CD4-positive, alpha-beta memory T cell (primary cell): ENCODE data around the gene NBEA. TPM values are rescaled to one million over a fixed set of nuclear protein-coding genes. Genes with fewer than 3 reads are reported as not detected.

Experiments
- CTCF ChIA-PET: fragments of 350-600 bp; sonication (Branson Sonifier 250); formaldehyde crosslinking; loops from one replicate; lab custom pipeline; 2021; ENCODE audit warnings: inconsistent platforms; ENCODE audit not compliant: partially characterized antibody; lab: Charles Lee
- POLR2A ChIA-PET: fragments of 350-600 bp; sonication (Branson Sonifier 250); formaldehyde crosslinking; loops from one replicate; lab custom pipeline; 2021; ENCODE audit not compliant: partially characterized antibody; lab: Charles Lee
- DNase-seq, 5 donors: peaks; one replicate each; pipeline versions ENCODE4 v3.0.0 to v3.0.0-alpha.2; 2020 to 2022; ENCODE audit warnings: mixed read lengths in 1 of 5
- H3K27ac ChIP-seq: one replicate; pipeline ENCODE4 v1.7.0; 2013; ENCODE audit warnings: low read depth, low read length
- H3K27me3 ChIP-seq: 2 replicates; pipeline ENCODE4 v1.7.0; 2013; ENCODE audit warnings: mild to moderate bottlenecking, low read length, moderate library complexity; ENCODE audit not compliant: insufficient read depth
- H3K36me3 ChIP-seq: 2 replicates; pipeline ENCODE4 v1.7.0; 2013; ENCODE audit warnings: mild to moderate bottlenecking, low read length, moderate library complexity; ENCODE audit not compliant: insufficient read depth
- H3K4me1 ChIP-seq: 2 replicates; pipeline ENCODE4 v1.7.0; 2013; ENCODE audit warnings: mild to moderate bottlenecking, low read length, moderate library complexity; ENCODE audit not compliant: insufficient read depth
- H3K4me3 ChIP-seq, 2 donors: one replicate each; pipeline ENCODE4 v1.7.0; 2013; ENCODE audit warnings: low read length in 2 of 2, mild to moderate bottlenecking in 1 of 2
- H3K9me3 ChIP-seq, 2 donors: one replicate each; pipeline ENCODE4 v1.7.0; 2013; ENCODE audit warnings: low read length in 2 of 2, control low read depth in 1 of 2; ENCODE audit not compliant: control insufficient read depth in 1 of 2
- H3K27ac Mint-ChIP-seq, 7 donors: one replicate each; pipeline ENCODE4 v1.8.0; 2020 to 2021; ENCODE audit warnings: mixed read lengths in 7 of 7, mild to moderate bottlenecking in 6 of 7, inconsistent platforms in 3 of 7, moderate library complexity in 3 of 7
- H3K27me3 Mint-ChIP-seq, 2 donors: one replicate each; pipeline ENCODE4 v1.8.0; 2020 to 2021; ENCODE audit warnings: mixed read lengths in 2 of 2
- H3K36me3 Mint-ChIP-seq, 2 donors: one replicate each; pipeline ENCODE4 v1.8.0; 2020 to 2021; ENCODE audit warnings: mixed read lengths in 2 of 2, inconsistent platforms in 1 of 2, mild to moderate bottlenecking in 1 of 2
- H3K4me1 Mint-ChIP-seq, 4 donors: one replicate each; pipeline ENCODE4 v1.8.0; 2020 to 2021; ENCODE audit warnings: mixed read lengths in 4 of 4, mild to moderate bottlenecking in 1 of 4
- H3K4me3 Mint-ChIP-seq, 8 donors: one replicate each; pipeline ENCODE4 v1.8.0; 2020 to 2021; ENCODE audit warnings: mixed read lengths in 8 of 8, mild to moderate bottlenecking in 7 of 8, moderate library complexity in 6 of 8, inconsistent platforms in 3 of 8
- H3K9me3 Mint-ChIP-seq, 8 donors: one replicate each; pipeline ENCODE4 v1.8.0; 2020 to 2021; ENCODE audit warnings: mixed read lengths in 8 of 8, mild to moderate bottlenecking in 5 of 8, inconsistent platforms in 3 of 8, moderate library complexity in 1 of 8
- intact Hi-C: fragments of 100-400 bp; cut with micrococcal nuclease; formaldehyde crosslinking; loops from one replicate; pipeline ENCODE4 v1.15.1; 2023
- polyA plus RNA-seq, 2 donors: library from polyadenylated mRNA; unstranded; fragments of 300-500 nt; fragmentation: Illumina TruSeq; gene quantifications; one replicate each; pipeline ENCODE4 v1.2.3, GENCODE V29; 2021
- total RNA-seq, 2 experiments: library from RNA; stranded (reverse); gene quantifications; one replicate each; pipeline ENCODE4 v1.2.3, GENCODE V29; 2021

The NBEA gene
- total and polyA plus RNA-seq, 4 experiments from 2014 or later = 0.48 to 1.8 (median 1.1) TPM

DNA sequence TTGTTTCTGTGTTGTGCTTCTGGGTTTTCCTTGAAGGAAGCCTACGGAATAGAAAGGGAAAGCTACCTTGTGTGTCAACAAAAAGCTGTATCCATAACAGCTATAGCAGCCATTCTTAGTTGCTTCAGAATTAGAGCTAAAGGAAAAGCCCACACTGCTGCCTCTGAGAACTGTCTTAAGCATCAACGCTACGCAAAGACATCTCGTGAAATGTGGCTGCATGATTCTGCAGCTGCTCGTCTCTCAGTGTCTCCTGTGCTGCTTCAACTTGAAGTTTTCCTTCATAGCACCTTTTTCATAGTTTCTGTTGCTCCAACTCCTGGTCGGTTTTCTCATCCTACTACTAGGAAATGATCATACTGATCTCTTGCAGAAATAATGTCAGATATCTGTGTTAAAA is 675.4 kb downstream of the NBEA start:
- Histone ChIP-seq H3K4me1 (no peaks in the 10 kb centered on the region), H3K4me3 (no peak overlapping the region), H3K9me3 (no peaks in the 10 kb centered on the region), H3K27me3 (no peaks in the 10 kb centered on the region), H3K27ac (no peak overlapping the region), H3K36me3 (no peaks in the 10 kb centered on the region)
- ChIA-PET CTCF (no interaction called here), POLR2A (no interaction called here)
- H3K9me3 Mint-ChIP-seq = peaks cover 0 to 3% (median 0%) of the 10 kb centered on the region in 8 donors
- no peaks in the 10 kb centered on the region for H3K4me1 Mint-ChIP-seq
- no peaks in the 10 kb centered on the region for H3K27me3 Mint-ChIP-seq
- no peak overlapping the region for H3K4me3 Mint-ChIP-seq
- no peak overlapping the region for H3K27ac Mint-ChIP-seq
- H3K36me3 Mint-ChIP-seq = no peaks in the 10 kb centered on the region
- intact Hi-C loops = no loop called here
- no peak for DNase-seq

DNA sequence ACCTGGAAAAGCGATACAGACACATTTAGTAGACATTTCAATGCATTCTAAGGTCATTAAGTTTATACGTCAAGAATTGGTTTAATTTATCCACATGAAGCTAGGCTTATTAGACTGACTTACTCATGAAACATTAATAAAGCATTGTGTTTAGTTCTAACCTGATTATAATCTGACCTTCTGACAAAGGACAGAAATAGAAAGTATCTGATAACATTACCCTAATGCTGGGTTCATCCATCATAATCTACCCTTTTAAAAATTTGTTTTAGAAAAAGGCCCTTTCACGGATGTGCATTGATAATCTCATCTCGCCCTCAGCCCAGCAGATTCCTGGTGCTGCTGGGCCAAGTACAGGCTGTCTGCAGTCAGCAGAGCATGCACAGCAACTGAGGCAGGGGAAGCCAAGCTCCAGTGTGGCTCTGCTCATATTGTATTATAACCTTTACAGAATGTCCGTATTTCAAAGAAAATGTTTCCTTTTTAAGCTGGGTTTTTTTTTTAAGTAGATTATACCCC is 676.6 kb downstream of the NBEA start:
- Mint-ChIP-seq H3K4me3 (no peak overlapping the region), H3K27me3 (no peaks in the 10 kb centered on the region), H3K9me3 (peaks cover 0 to 3% (median 0%) of the 10 kb centered on the region in 8 donors), H3K36me3 (no peaks in the 10 kb centered on the region), H3K4me1 (no peaks in the 10 kb centered on the region), H3K27ac (no peak overlapping the region)
- Histone ChIP-seq H3K27ac (no peak overlapping the region), H3K36me3 (no peaks in the 10 kb centered on the region), H3K9me3 (no peaks in the 10 kb centered on the region), H3K4me1 (no peaks in the 10 kb centered on the region), H3K4me3 (no peak overlapping the region), H3K27me3 (no peaks in the 10 kb centered on the region)
- no peak for DNase-seq
- CTCF ChIA-PET = no interaction called here
- POLR2A ChIA-PET = no interaction called here
- intact Hi-C loops = no loop called here

DNA sequence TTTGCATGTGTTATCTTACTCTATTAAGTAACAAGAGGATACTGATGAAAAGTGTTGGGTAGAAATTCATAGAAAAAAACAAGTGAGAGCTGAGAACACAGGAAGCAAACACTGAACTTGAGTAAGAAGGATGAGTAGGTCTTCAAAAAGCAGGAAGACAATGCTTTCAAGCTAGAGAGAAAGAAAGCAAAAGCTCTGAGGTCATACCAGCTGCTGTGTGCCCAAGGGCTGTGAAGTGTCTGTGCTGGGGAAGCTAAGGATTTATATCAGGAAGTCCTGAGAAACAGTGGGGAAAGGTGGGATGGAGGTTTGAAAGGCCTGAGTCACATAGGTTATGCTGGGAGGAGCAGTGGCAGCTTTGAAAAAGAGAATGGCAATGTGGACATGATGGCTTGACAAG is 679.9 kb downstream of the NBEA start:
- Mint-ChIP-seq H3K9me3 (no peaks in the 10 kb centered on the region), H3K4me3 (no peak overlapping the region), H3K27me3 (no peaks in the 10 kb centered on the region), H3K36me3 (no peaks in the 10 kb centered on the region), H3K4me1 (no peaks in the 10 kb centered on the region), H3K27ac (no peak overlapping the region)
- Histone ChIP-seq H3K36me3 (no peaks in the 10 kb centered on the region), H3K27me3 (no peaks in the 10 kb centered on the region), H3K4me1 (no peaks in the 10 kb centered on the region), H3K9me3 (no peaks in the 10 kb centered on the region), H3K27ac (no peak overlapping the region), H3K4me3 (no peak overlapping the region)
- ChIA-PET POLR2A (no interaction called here), CTCF (no interaction called here)
- no peak for DNase-seq
- intact Hi-C loops = no loop called here

- no peak overlapping the region for H3K27ac ChIP-seq
- ChIA-PET POLR2A (no interaction called here), CTCF (no interaction called here)
- no peaks in the 10 kb centered on the region for H3K9me3 ChIP-seq
- H3K27me3 ChIP-seq = no peaks in the 10 kb centered on the region
- no peak overlapping the region for H3K27ac Mint-ChIP-seq
- H3K4me3 ChIP-seq = no peak overlapping the region
- H3K4me1 ChIP-seq = no peaks in the 10 kb centered on the region
- H3K36me3 Mint-ChIP-seq = no peaks in the 10 kb centered on the region
- no peak for DNase-seq
- no peaks in the 10 kb centered on the region for H3K4me1 Mint-ChIP-seq
- intact Hi-C loops = no loop called here
- no peaks in the 10 kb centered on the region for H3K36me3 ChIP-seq
- no peaks in the 10 kb centered on the region for H3K9me3 Mint-ChIP-seq
- no peak overlapping the region for H3K4me3 Mint-ChIP-seq
- H3K27me3 Mint-ChIP-seq = no peaks in the 10 kb centered on the region
Observed at GRCh38 chr13:35629026-35629425, 687.0 kb downstream of the NBEA start.

DNA sequence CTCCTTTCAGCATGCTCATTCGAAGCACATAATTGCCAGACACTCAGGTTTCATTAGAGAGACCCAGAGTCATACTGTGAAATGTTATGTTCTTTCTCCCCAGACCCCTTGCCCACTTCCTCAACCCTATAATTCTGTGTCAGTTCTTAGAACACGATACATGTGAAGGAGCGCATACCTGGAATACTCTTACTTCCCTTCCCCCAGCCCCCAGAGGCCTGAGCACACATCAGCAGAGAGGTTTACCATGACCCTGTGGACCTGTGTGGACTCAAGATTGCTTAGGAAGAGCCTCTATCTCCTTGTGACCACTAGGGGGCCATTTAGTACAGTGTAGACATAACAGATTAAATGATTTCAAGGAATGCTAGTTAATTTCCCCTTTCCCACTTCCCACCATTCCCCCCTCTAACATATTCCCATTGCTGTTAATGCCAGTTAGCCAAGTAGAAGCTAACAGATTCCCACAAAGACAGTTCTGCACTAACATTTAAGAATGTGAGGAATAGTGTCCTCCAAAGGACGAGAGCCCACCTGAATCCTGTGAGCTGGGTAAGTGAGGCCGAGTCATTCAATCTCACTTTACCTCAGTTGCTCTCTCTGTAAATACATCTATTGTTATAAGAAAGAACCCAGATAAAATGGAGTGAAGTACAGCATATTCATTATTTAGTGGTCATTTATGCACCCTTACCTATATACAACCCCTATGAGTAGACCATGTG is 688.6 kb downstream of the NBEA start:
- DNase-seq = no peak
- CTCF ChIA-PET = no interaction called here

DNA sequence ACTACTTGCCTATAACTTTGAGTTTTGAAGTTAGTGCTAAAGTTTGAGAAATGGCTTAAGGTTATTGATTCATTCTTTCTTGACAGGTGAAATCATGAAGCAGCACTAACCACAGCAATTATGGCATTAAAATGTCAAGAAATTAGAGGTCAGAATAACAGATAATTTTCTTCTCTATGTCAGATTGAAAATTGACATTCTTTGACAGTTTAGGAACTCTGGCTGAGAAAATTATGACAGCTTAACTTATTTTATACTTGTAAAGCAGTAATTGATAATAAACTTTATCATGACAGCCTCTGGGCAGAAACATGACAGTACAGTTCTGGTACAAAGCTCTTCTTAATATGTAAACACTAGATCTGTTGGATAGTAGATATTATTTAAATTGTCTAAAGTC is 689.6 kb downstream of the NBEA start:
- H3K4me1 ChIP-seq = no peaks in the 10 kb centered on the region
- no peaks in the 10 kb centered on the region for H3K9me3 ChIP-seq
- no peak for DNase-seq
- no peak overlapping the region for H3K27ac ChIP-seq
- no peak overlapping the region for H3K4me3 ChIP-seq
- Mint-ChIP-seq H3K27me3 (no peaks in the 10 kb centered on the region), H3K9me3 (no peaks in the 10 kb centered on the region), H3K36me3 (no peaks in the 10 kb centered on the region), H3K4me1 (no peaks in the 10 kb centered on the region), H3K27ac (no peak overlapping the region), H3K4me3 (no peak overlapping the region)
- H3K27me3 ChIP-seq = no peaks in the 10 kb centered on the region
- POLR2A ChIA-PET = no interaction called here
- no peaks in the 10 kb centered on the region for H3K36me3 ChIP-seq
- CTCF ChIA-PET = no interaction called here
- intact Hi-C loops = no loop called here

More for the DNA sequence above, 688.6 kb downstream of the NBEA start:
- Histone ChIP-seq H3K4me3 (no peak overlapping the region), H3K27me3 (no peaks in the 10 kb centered on the region), H3K4me1 (no peaks in the 10 kb centered on the region), H3K9me3 (no peaks in the 10 kb centered on the region), H3K27ac (no peak overlapping the region), H3K36me3 (no peaks in the 10 kb centered on the region)
- Mint-ChIP-seq H3K27ac (no peak overlapping the region), H3K4me1 (no peaks in the 10 kb centered on the region), H3K27me3 (no peaks in the 10 kb centered on the region), H3K4me3 (no peak overlapping the region), H3K36me3 (no peaks in the 10 kb centered on the region), H3K9me3 (no peaks in the 10 kb centered on the region)
- POLR2A ChIA-PET = no interaction called here
- intact Hi-C loops = no loop called here

GRCh38 chr13:35643625-35644024 is 701.6 kb downstream of the NBEA start:
- intact Hi-C loops = no loop called here
- ChIA-PET CTCF (no interaction called here), POLR2A (no interaction called here)
- Histone ChIP-seq H3K27ac (no peak overlapping the region), H3K36me3 (no peaks in the 10 kb centered on the region), H3K9me3 (no peaks in the 10 kb centered on the region), H3K4me3 (no peak overlapping the region), H3K4me1 (no peaks in the 10 kb centered on the region), H3K27me3 (no peaks in the 10 kb centered on the region)
- Mint-ChIP-seq H3K36me3 (no peaks in the 10 kb centered on the region), H3K9me3 (peaks cover 0 to 3% (median 0%) of the 10 kb centered on the region in 8 donors), H3K27me3 (no peaks in the 10 kb centered on the region), H3K4me3 (no peak overlapping the region), H3K27ac (no peak overlapping the region), H3K4me1 (no peaks in the 10 kb centered on the region)
- no peak for DNase-seq
